ENCODE measurements around the gene ICAM2.

ICAM2 gene

GRCh38 chr17:63974594-63975192 lies 45.7 kb downstream of the ICAM2 start:
- H2BK15ac ChIP-seq (replicated peaks; ENCODE audit: low read depth): no peak overlapping the region
- H4K8ac ChIP-seq (ENCODE audit: low read depth, low read length): no peak overlapping the region
- no peak overlapping the region for H2BK120ac ChIP-seq (ENCODE audit: low read depth, low read length)
- no CpG with 5 or more reads among the region's 10 CpGs for WGBS (ENCODE audit: extremely low coverage, insufficient coverage, low lambda C conversion rate)
- H3K4me3 ChIP-seq (ENCODE audit: low read length): no peak overlapping the region
- H3K23ac ChIP-seq (ENCODE audit: low read length): no peak overlapping the region
- H3K79me1 ChIP-seq (ENCODE audit: low read length): no peaks in the 10 kb centered on the region
- no peak overlapping the region for H4K5ac ChIP-seq (ENCODE audit: low read length)
- H3K56ac ChIP-seq (ENCODE audit: low read length): no peak overlapping the region
- no peak overlapping the region for H3K9ac ChIP-seq (ENCODE audit: low read length)
- H3K27me3 ChIP-seq (ENCODE audit: insufficient read depth, low read length, poor library complexity): no peaks in the 10 kb centered on the region
- no peaks in the 10 kb centered on the region for H3K79me2 ChIP-seq (ENCODE audit: control insufficient read depth, insufficient read depth, low read length)
- H3K18ac ChIP-seq (ENCODE audit: low read length): no peak overlapping the region
- peak; percentile 49 for DNase-seq
- no peaks in the 10 kb centered on the region for H3K4me1 ChIP-seq (ENCODE audit: control insufficient read depth, low read depth, low read length)
- no peaks in the 10 kb centered on the region for H3K36me3 ChIP-seq (ENCODE audit: control insufficient read depth, insufficient read depth, low read length)
- H2BK5ac ChIP-seq (ENCODE audit: low read length): no peak overlapping the region
- H3K4ac ChIP-seq (ENCODE audit: low read depth, low read length): no peak overlapping the region
- H2AK5ac ChIP-seq (ENCODE audit: low read length): no peak overlapping the region
- no peak overlapping the region for H3K4me2 ChIP-seq (ENCODE audit: low read length)
- H3K27ac ChIP-seq (ENCODE audit: low read depth, low read length): no peak overlapping the region

GRCh38 chr17:63973930-63974593 lies 46.4 kb downstream of the ICAM2 start:
- H2BK120ac ChIP-seq (ENCODE audit: low read depth, low read length): no peak overlapping the region
- no peak overlapping the region for H3K4me2 ChIP-seq (ENCODE audit: low read length)
- no peaks in the 10 kb centered on the region for H3K79me2 ChIP-seq (ENCODE audit: control insufficient read depth, insufficient read depth, low read length)
- H4K5ac ChIP-seq (ENCODE audit: low read length): no peak overlapping the region
- H2BK5ac ChIP-seq (ENCODE audit: low read length): no peak overlapping the region
- no peak overlapping the region for H3K27ac ChIP-seq (ENCODE audit: low read depth, low read length)
- H3K36me3 ChIP-seq (ENCODE audit: control insufficient read depth, insufficient read depth, low read length): no peaks in the 10 kb centered on the region
- no peak overlapping the region for H3K56ac ChIP-seq (ENCODE audit: low read length)
- no peak overlapping the region for H3K9ac ChIP-seq (ENCODE audit: low read length)
- H3K23ac ChIP-seq (ENCODE audit: low read length): no peak overlapping the region
- H3K18ac ChIP-seq (ENCODE audit: low read length): no peak overlapping the region
- H2AK5ac ChIP-seq (ENCODE audit: low read length): no peak overlapping the region
- no peak overlapping the region for H2BK15ac ChIP-seq (replicated peaks; ENCODE audit: low read depth)
- H3K4me1 ChIP-seq (ENCODE audit: control insufficient read depth, low read depth, low read length): no peaks in the 10 kb centered on the region
- no peak for DNase-seq
- H3K27me3 ChIP-seq (ENCODE audit: insufficient read depth, low read length, poor library complexity): no peaks in the 10 kb centered on the region
- H3K4ac ChIP-seq (ENCODE audit: low read depth, low read length): no peak overlapping the region
- H3K4me3 ChIP-seq (ENCODE audit: low read length): no peak overlapping the region
- H4K8ac ChIP-seq (ENCODE audit: low read depth, low read length): no peak overlapping the region
- WGBS (ENCODE audit: extremely low coverage, insufficient coverage, low lambda C conversion rate): no CpG with 5 or more reads among the region's 12 CpGs
- H3K79me1 ChIP-seq (ENCODE audit: low read length): no peaks in the 10 kb centered on the region

GRCh38 chr17:63973247-63973646 lies 47.2 kb downstream of the ICAM2 start:
- Histone ChIP-seq H3K4ac (ENCODE audit: low read depth, low read length) (no peak overlapping the region), H2BK120ac (ENCODE audit: low read depth, low read length) (no peak overlapping the region), H3K27me3 (ENCODE audit: insufficient read depth, low read length, poor library complexity) (no peaks in the 10 kb centered on the region), H2AK5ac (ENCODE audit: low read length) (no peak overlapping the region), H3K36me3 (ENCODE audit: control insufficient read depth, insufficient read depth, low read length) (no peaks in the 10 kb centered on the region), H2BK5ac (ENCODE audit: low read length) (no peak overlapping the region), H4K8ac (ENCODE audit: low read depth, low read length) (no peak overlapping the region), H4K5ac (ENCODE audit: low read length) (no peak overlapping the region), H3K4me1 (ENCODE audit: control insufficient read depth, low read depth, low read length) (no peaks in the 10 kb centered on the region), H3K79me2 (ENCODE audit: control insufficient read depth, insufficient read depth, low read length) (no peaks in the 10 kb centered on the region), H3K9ac (ENCODE audit: low read length) (no peak overlapping the region), H3K79me1 (ENCODE audit: low read length) (no peaks in the 10 kb centered on the region), H3K23ac (ENCODE audit: low read length) (no peak overlapping the region), H3K27ac (ENCODE audit: low read depth, low read length) (no peak overlapping the region), H3K18ac (ENCODE audit: low read length) (no peak overlapping the region), H3K56ac (ENCODE audit: low read length) (no peak overlapping the region), H3K4me3 (ENCODE audit: low read length) (no peak overlapping the region), H3K4me2 (ENCODE audit: low read length) (no peak overlapping the region), H2BK15ac (replicated peaks; ENCODE audit: low read depth) (no peak overlapping the region)
- WGBS (ENCODE audit: extremely low coverage, insufficient coverage, low lambda C conversion rate): no CpG with 5 or more reads among the region's 6 CpGs
- DNase-seq: no peak

GRCh38 chr17:63972796-63973195 lies 47.6 kb downstream of the ICAM2 start, which contains the start of gene SCN4A:
SCN4A (minus strand) TSS chr17:63972918; CDS start chr17:63972841, 77 bp downstream.
- no peaks in the 10 kb centered on the region for H3K4me1 ChIP-seq (ENCODE audit: control insufficient read depth, low read depth, low read length)
- H3K4me3 ChIP-seq (ENCODE audit: low read length): no peak within 1 kb of the TSS
- no peak within 1 kb of the TSS for H2BK5ac ChIP-seq (ENCODE audit: low read length)
- H3K79me2 ChIP-seq (ENCODE audit: control insufficient read depth, insufficient read depth, low read length): no peaks in the 10 kb centered on the region
- H4K8ac ChIP-seq (ENCODE audit: low read depth, low read length): no peak within 1 kb of the TSS
- H3K27ac ChIP-seq (ENCODE audit: low read depth, low read length): no peak within 1 kb of the TSS
- no peak within 1 kb of the TSS for H3K4ac ChIP-seq (ENCODE audit: low read depth, low read length)
- no peak within 1 kb of the TSS for H3K4me2 ChIP-seq (ENCODE audit: low read length)
- H3K27me3 ChIP-seq (ENCODE audit: insufficient read depth, low read length, poor library complexity): no peaks in the 10 kb centered on the region
- H2AK5ac ChIP-seq (ENCODE audit: low read length): no peak within 1 kb of the TSS
- WGBS (ENCODE audit: extremely low coverage, insufficient coverage, low lambda C conversion rate): no CpG with 5 or more reads among the region's 14 CpGs
- no peak within 1 kb of the TSS for H3K18ac ChIP-seq (ENCODE audit: low read length)
- no peak within 1 kb of the TSS for H2BK15ac ChIP-seq (replicated peaks; ENCODE audit: low read depth)
- no peak within 1 kb of the TSS for H2BK120ac ChIP-seq (ENCODE audit: low read depth, low read length)
- H3K9ac ChIP-seq (ENCODE audit: low read length): no peak within 1 kb of the TSS
- no peak within 1 kb of the TSS for H3K56ac ChIP-seq (ENCODE audit: low read length)
- no peak for DNase-seq
- no peaks in the 10 kb centered on the region for H3K36me3 ChIP-seq (ENCODE audit: control insufficient read depth, insufficient read depth, low read length)
- no peaks in the 10 kb centered on the region for H3K79me1 ChIP-seq (ENCODE audit: low read length)
- no peak within 1 kb of the TSS for H3K23ac ChIP-seq (ENCODE audit: low read length)
- H4K5ac ChIP-seq (ENCODE audit: low read length): no peak within 1 kb of the TSS

- Histone ChIP-seq H3K56ac (ENCODE audit: low read length) (no peak overlapping the region), H3K27me3 (ENCODE audit: insufficient read depth, low read length, poor library complexity) (no peaks in the 10 kb centered on the region), H2BK5ac (ENCODE audit: low read length) (no peak overlapping the region), H2AK5ac (ENCODE audit: low read length) (no peak overlapping the region), H3K9ac (ENCODE audit: low read length) (no peak overlapping the region), H3K27ac (ENCODE audit: low read depth, low read length) (no peak overlapping the region), H3K4me1 (ENCODE audit: control insufficient read depth, low read depth, low read length) (no peaks in the 10 kb centered on the region), H3K4me3 (ENCODE audit: low read length) (no peak overlapping the region), H3K79me1 (ENCODE audit: low read length) (no peaks in the 10 kb centered on the region), H4K8ac (ENCODE audit: low read depth, low read length) (no peak overlapping the region), H2BK120ac (ENCODE audit: low read depth, low read length) (no peak overlapping the region), H3K4ac (ENCODE audit: low read depth, low read length) (no peak overlapping the region), H4K5ac (ENCODE audit: low read length) (no peak overlapping the region), H3K23ac (ENCODE audit: low read length) (no peak overlapping the region), H3K36me3 (ENCODE audit: control insufficient read depth, insufficient read depth, low read length) (no peaks in the 10 kb centered on the region), H2BK15ac (replicated peaks; ENCODE audit: low read depth) (no peak overlapping the region), H3K79me2 (ENCODE audit: control insufficient read depth, insufficient read depth, low read length) (no peaks in the 10 kb centered on the region), H3K18ac (ENCODE audit: low read length) (no peak overlapping the region), H3K4me2 (ENCODE audit: low read length) (no peak overlapping the region)
- DNase-seq: no peak
- WGBS (ENCODE audit: extremely low coverage, insufficient coverage, low lambda C conversion rate): no CpG with 5 or more reads among the region's 10 CpGs
These were observed 51.2 kb downstream of the ICAM2 start for GRCh38 chr17:63969278-63969677.

GRCh38 chr17:63967953-63968352 lies 52.5 kb downstream of the ICAM2 start:
- H3K36me3 ChIP-seq (ENCODE audit: control insufficient read depth, insufficient read depth, low read length): no peaks in the 10 kb centered on the region
- H3K79me1 ChIP-seq (ENCODE audit: low read length): no peaks in the 10 kb centered on the region
- no peak overlapping the region for H3K27ac ChIP-seq (ENCODE audit: low read depth, low read length)
- H2BK15ac ChIP-seq (replicated peaks; ENCODE audit: low read depth): no peak overlapping the region
- no peak overlapping the region for H2BK120ac ChIP-seq (ENCODE audit: low read depth, low read length)
- H3K4me2 ChIP-seq (ENCODE audit: low read length): no peak overlapping the region
- H3K27me3 ChIP-seq (ENCODE audit: insufficient read depth, low read length, poor library complexity): no peaks in the 10 kb centered on the region
- no peaks in the 10 kb centered on the region for H3K79me2 ChIP-seq (ENCODE audit: control insufficient read depth, insufficient read depth, low read length)
- no CpG with 5 or more reads among the region's 19 CpGs for WGBS (ENCODE audit: extremely low coverage, insufficient coverage, low lambda C conversion rate)
- no peak overlapping the region for H3K56ac ChIP-seq (ENCODE audit: low read length)
- no peak overlapping the region for H2AK5ac ChIP-seq (ENCODE audit: low read length)
- no peak overlapping the region for H3K4me3 ChIP-seq (ENCODE audit: low read length)
- no peak overlapping the region for H4K5ac ChIP-seq (ENCODE audit: low read length)
- no peak overlapping the region for H3K9ac ChIP-seq (ENCODE audit: low read length)
- H3K4ac ChIP-seq (ENCODE audit: low read depth, low read length): no peak overlapping the region
- no peak overlapping the region for H2BK5ac ChIP-seq (ENCODE audit: low read length)
- no peak overlapping the region for H3K23ac ChIP-seq (ENCODE audit: low read length)
- H3K18ac ChIP-seq (ENCODE audit: low read length): no peak overlapping the region
- DNase-seq: no peak
- H4K8ac ChIP-seq (ENCODE audit: low read depth, low read length): no peak overlapping the region
- no peaks in the 10 kb centered on the region for H3K4me1 ChIP-seq (ENCODE audit: control insufficient read depth, low read depth, low read length)

All from mesendoderm (in vitro differentiated cells).